Smooth muscle cell of the brain vasculature (primary cell): Measurements from ENCODE around the gene BTBD8.

Experiments
- DNase-seq: peaks from one replicate; pipeline ENCODE4 v3.0.0-alpha.2; 2012; ENCODE audit warnings: low read depth, low spot score

The BTBD8 gene

DNA sequence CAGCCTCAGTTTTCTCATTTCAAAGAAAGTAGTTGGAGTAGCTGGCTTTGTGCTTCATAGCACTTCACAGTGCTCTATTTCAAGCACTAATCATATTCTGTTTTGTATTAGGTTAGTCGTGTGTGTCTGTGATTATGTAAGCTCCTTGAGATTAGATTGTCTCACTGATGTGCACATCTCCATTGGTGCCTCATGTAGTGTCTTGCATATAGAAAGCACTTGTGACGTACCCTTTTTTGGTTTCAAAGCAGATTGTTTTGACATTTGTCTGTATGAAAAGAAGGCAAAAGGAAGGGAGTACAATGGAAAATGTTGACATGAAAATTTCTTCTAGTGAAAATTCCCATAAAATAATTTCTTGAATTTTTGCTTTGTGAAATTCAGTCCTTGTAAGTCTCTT, 13.9 kb downstream of the BTBD8 start:
- DNase-seq = no peak

DNA sequence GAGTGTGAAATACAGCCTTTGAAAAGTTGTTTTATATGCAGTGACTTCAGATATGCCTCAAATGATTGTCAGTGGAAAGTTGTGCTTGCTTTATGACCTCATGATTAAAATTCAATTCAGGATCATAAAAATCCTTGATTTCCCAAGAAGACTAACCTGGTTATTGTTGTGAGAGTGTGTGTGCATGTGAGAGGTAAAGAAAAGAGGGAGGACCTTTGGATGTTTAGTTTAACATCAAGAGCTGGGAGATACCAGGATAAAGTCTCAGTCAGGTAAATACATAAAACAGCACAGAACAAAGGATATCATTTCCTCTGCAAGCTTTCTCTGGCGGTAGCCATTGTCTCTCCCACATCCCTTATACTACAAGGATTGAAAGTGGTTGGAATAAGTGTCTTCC, 14.4 kb downstream of the BTBD8 start:
- no peak for DNase-seq

DNA sequence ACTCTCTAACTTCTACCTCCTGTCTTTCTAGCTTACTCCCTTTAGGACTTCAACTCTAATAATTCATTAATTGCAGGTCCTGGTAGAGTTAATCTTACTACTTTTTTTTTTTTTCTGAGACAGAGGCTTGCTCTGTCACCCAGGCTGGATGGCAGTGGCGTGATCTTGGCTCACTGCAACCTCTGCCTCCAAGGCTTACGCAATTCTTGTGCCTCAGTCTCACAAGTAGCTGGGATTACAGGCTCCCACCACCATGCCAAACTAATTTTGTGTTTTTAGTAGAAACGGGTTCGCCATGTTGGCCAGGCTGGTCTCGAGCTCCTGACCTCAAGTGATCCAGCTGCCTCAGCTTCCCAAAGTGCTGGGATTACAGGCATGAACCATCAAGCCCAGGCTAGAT, 15.7 kb downstream of the BTBD8 start:
- DNase-seq = no peak

DNA sequence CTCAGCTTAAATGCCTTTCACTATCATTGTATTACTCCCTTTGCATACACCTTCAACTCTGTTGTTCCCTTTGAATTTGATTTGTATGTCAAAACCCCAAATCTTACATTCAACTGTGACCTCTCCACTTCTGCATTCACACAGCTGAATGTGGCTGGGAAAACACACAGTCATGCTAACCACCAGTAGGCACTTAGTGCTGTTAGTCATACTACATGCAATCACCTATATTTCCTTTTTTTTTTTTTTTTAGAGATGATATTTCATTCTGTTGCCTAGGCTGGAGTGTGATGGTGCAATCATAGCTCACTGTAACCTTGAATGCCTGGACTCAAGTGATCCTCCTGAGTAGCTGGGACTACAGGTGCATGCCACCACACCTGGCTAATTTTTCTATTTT, 16.2 kb downstream of the BTBD8 start:
- no peak for DNase-seq

DNA sequence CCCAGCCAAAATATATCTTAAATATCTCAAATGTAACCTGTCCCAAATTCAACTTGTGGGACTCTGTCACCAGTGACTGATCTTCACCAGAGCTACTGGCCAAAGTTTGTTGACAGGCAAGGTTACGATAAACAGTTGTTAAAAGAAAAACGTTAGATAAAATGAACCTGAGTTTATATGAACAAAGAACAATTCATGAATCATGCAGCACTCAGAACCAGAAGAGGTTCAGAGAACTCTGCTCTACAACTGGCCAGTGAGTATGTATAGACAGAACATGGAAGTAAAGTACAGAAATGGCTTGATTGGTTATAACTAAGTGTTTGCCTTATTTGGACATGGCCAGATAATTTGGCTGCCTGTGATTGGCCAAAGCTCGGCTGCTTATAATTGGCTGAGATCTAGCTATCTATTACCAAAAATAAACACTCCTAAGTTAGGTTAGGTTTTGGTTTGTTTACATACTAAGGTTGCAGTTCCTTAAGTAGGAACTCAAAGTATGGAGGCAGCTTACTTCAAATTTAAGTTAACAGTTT, 25.5 kb downstream of the BTBD8 start:
- no peak for DNase-seq

DNA sequence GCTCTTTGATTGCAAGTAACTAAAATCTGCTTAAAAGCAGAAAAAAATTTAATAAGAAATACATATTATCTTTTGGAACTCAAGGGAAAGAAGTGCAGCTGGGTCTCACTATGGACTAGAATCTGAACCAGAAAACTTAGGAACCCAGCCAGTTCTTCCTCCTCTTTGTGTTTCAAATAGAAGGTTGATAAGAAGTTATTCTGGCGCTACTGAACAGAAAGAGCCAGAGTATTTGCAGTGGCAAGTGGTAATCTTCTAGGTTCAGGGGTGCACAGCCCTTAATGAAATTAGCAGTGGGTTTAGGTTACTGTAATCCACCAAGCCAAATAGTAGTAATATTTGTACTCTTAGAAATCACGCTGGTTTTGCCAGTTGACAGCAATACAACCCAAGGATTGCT, 28.5 kb downstream of the BTBD8 start:
- no peak for DNase-seq

DNA sequence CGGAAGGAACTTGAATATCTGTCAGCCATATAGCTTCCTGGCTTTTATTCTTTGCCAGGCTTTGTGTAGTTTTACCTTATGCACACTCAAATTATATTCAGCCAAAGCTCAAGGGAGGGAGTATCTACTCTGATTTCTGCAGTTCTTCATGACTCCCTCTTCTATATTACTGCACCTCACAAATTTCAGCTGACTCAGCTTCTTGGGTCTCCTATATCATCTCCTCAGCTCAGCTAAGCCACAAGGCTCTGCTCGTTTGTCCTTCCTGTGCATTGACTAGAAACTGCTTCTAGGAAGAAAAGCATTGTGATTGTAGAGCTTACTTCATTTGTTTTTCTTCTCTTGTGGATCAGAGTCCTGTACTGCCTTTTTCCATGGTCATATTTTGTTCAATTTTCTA, 37.4 kb downstream of the BTBD8 start:
- DNase-seq = no peak

DNA sequence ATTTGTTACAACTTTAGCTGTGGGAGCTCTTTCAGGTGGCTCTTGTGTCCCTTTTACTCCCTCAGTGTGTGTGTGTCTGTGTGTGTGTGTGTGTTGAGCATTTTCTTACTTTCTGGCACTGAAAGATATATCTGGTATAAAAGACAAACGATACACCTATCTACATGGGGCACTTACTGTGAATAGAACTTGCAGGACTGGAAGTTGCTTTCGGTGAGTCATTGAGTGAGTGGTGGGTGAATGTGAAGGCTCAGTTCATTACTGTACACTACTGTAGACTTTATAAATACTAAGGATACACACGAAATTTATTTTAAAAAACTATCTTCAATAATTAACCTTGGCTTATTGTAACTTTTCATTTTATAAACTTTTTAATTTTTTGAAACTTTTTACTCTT, 38.7 kb downstream of the BTBD8 start:
- no peak for DNase-seq

DNA sequence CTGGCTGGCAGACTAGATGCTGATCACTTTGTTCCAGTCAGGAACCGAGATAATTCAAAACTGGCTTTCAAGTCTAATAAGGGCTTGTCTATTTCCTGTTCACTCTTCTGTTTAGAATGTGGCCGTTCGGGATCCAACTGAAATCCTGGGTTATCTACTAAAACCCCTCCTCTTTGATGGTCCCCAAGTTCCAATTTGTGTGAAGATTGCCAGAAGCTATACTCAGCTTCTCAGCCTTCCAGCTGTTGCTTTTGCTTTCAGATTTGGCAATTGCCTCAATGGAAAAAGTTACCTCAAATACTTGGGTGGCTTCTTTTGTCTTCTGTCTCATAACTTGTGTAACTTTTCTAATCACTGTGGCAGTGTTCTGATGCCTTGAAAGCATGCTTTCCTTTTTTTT, 43.7 kb downstream of the BTBD8 start:
- DNase-seq = no peak

DNA sequence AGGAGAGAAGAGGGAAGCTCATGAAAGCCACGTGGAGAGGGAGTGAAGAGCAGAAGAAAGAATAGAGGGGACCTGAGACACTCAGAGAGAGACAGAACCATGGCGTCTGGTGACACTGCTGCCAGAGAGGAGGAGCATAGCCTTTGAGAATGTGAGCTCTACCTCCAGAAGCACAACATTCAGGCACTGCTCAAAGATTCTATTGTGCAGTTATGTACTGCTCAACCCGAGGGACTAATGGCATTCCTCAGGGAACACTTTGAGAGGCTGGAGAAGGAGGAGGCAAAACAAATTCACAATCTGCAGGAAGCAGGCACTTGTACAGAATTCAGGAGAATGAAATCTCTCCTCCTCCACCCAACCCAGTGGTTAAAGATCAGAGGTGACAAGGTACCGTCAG, 45.1 kb downstream of the BTBD8 start:
- DNase-seq = no peak

DNA sequence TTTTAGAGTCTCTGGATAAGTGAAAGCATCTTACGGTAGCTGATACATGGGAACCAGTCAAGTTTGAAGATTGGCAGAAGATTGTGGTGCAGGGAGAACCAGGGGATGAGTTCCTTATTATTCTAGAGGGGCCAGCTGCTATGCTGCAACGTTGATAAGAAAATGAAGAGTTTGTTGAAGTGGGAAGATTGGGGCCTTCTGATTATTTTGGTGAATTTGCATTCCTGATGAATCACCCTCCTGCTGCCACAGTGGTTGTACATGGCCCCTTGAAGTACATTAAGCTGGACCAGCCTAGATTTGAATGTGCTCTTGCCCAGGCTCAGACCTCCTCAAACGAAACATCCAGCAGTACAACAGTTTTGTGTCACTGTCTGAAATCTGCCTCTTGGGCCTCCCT, 45.9 kb downstream of the BTBD8 start:
- no peak for DNase-seq

DNA sequence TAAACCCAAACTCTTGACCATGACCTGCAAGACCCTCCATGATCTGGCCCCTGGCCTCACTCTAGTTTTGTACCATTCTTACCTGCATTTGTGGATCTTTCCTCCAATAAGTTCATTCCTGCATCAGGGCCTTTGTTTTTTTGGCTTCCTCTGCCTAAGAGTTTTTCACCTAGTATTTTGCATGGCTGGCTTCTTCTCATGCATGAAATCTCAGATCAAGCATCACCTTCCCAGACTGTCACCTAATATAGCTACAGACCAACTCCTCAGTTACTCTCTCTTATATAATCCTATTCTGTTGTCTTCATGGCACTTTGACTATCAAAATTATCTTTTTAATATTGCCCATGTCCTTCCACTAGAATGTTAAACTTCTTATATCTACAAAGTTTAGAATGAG, 54.2 kb downstream of the BTBD8 start:
- no peak for DNase-seq

DNA sequence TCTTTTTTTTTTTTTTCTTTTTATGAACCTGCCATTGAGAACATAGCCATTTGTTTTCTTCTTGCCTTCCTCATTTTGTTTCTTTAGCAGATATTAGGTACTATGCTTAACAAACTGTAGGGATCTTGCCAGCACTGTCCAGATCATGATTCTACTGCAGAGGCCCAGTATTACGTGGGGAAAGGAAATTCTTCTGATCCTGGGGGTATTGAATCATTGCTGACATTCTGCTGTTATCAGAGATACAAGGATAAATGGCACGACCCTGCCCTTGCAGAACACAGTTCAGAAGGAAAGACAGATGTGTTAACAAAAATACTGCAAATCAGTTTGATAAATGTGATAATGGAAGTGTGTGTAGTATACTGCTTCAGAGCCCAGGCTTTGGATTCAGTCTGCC, 56.2 kb downstream of the BTBD8 start:
- DNase-seq = no peak

DNA sequence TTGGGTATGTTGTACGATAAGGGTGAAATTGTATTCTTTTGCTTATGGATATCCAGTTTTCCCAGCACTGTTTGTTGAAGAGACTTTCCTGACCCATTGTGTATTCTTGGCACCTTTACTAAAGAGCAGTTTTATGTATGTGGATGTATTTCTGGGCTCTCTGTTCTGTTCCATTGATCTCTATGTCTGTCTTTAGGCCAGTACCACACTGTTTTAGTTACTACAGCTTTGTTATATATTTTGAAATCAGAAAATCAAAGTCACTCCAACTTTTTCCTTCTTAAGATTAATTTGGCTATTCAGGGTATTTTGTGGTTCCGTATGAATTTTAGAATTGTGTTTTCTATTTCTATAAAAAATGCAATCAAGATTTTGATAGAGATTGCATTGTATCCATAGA, 74.8 kb downstream of the BTBD8 start:
- DNase-seq = no peak

DNA sequence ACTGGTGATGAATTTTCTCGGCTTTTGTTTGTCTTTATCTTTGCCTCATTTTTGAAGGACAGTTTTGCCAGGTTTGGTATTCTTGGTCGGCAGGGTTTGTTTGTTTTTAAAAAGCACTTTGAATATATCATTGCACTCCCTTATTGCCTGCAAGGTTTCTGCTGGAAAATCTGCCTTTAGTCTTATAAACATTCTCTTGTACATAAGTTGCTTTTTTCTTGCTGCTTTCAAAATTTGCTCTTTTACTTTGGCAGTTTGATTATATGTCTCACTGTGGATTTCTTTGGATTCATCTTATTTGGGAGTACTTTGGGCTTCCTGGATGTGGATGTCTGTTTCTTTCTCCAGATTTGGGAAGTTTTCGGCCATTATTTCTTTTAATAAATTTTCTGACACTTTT, 79.4 kb downstream of the BTBD8 start:
- DNase-seq = no peak

DNA sequence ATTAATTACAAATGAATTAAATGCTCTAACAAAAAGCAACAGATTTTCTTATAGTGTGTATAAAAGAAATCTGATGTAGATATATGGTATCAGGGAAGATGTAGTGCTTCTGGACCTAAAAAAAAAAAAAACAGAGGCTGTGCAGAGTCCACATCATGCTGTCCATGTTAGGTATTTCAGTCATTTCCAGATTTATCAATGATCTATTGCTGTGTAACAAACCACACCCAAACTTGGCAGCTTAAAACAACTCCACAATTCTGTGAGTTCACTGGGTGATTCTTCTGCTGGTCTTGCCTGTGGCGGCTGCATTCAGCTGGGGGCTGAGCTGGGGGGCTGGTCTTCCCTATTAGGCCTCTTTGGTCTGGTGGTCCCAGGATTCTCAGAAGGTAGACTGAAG, 85.2 kb downstream of the BTBD8 start:
- DNase-seq = no peak

DNA sequence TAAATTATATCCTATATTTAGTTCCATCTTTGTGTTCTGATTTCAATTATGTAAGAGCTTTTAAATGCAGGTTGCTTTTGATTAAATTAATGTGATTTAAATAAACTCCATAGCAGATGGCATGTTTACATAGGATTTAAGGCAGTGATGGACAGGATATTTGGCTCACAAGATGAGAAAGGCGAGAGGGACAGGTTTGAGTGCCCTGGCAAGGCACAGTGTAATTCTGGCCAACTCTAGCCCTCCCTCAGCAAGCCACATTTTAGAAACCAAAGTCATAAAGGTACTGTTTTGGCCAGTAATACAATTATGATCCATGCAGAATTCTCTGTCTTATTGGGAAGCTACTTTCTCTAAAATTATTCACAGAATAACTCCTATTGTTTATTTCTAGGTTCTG, 87.0 kb downstream of the BTBD8 start:
- DNase-seq = no peak

DNA sequence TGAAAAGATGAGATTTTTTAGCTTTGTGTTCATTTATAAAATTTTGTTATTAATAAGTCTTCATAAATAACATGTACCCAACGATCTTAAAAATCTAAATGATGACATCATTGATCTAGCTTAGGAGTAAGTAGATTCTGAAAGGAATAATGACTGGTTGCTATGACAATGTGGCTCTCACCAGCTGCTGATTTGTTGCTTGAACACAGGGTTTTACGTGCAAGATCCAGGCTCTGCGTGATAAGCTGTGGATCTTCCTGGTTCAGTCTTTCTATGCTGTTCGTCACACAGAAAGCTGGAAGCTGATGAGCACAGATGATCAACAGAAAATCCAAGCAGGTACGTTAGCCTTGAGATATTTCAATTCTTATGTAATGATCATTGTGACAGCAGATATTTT, 88.5 kb downstream of the BTBD8 start:
- DNase-seq = no peak

DNA sequence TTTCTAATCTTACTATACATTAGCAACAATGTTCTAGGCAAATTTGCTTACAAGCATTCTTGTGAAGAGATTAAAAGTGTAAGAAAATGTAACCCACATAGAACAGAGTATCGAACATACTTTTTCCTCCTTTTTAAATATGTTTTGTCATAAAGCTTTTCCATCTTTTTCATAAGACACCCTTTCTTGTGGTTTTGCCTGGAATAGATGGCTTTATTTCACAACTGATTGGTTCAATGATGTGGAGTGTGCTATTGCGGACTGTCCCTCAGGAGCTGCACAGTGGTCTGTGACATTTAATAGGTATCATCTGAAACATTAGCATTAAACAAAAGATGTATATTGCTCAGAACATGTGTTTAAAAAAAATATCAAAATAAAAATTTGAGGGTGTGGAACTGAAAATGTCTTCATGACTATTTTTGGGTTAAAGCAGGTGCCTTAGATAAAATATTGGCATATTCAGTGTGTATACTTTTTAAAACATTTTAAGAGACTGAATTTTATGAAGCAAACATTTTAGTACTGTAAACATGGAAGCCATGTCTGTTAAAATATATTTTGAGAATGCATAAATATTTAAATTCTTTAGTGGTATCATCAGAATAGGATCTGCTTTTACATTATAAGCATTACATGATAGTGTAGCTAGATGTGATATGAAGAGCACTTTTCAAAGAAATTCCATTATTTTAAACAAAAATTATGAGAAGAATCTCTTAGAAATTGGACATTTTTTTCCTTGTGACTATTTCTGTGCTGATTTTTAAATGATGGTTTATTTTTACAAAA, 89.3 kb downstream of the BTBD8 start:
- no peak for DNase-seq

DNA sequence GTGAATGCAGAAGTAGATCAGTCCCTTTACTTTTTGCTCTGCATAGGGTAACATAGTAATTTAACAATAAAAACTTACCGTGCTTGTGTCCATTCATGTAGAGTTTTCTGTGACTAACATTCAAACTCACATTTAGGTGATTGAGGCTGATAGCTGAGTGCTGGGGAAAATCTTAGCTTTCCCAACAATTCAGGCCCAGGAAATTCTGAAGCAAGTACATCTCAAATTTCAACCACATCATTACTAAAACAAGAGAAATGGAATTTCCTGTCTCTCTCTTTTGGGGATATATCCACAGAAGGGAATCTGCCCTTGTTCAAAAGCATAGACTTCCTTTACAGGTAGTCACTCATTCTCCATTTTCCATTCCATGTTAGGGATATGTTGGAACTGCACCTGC, 104.5 kb downstream of the BTBD8 start:
- DNase-seq = peak; percentile 37

DNA sequence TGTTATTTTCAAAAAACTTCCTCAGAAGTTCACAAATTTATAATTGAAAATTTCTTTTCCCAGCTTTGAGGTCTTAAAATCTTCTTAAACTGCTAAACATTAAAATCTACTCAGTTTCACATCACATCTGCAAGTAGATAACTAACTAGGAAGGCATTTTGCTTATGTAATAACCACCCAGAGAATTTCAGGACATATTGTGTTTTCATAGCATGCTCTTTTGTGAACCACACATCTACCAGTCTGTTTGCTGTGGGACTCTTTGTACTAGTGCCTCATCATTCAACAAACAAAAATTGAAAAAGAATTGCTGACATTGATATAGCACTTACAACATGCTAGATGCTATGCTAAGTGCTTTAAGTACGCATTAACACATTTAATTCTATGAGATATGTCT, 105.9 kb downstream of the BTBD8 start:
- no peak for DNase-seq

DNA sequence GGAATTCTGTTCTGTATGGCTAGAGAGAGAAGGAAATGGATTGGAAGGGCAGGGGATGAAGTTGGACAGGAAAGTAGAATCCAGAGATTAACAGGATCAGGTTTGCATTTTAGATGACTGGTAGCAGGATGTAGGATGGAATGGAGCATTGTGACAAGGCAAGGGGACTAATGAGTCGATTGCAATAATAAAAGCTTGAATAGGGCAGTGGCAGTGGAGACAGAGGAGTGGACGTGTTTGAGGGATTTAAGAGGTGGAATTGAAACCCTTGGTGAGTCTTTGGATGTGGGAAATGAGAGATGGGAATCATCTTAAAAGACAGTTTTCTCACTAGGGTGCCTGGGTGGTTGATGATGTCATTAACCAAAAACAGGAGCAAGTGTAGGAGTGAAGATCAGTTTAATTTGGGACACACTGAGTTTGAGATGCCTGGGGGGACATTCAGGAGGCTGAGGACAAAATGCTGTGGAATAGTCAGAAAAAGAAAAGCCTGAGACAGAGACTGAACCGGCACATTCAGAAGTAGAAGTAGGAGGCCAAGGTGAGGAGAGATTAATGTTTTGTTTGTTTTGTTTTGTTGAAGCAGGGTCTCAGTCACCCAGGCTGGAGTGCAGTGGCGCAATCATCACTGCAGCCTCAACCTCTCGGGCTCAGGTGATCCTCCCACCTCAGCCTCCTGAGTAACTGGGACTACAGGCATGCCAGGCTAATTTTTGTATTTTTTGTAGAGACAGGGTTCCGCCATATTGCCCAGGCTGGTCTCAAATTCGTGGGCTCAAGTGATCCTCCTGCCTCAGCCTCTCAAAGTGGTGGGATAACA, 108.5 kb downstream of the BTBD8 start:
- DNase-seq = no peak

DNA sequence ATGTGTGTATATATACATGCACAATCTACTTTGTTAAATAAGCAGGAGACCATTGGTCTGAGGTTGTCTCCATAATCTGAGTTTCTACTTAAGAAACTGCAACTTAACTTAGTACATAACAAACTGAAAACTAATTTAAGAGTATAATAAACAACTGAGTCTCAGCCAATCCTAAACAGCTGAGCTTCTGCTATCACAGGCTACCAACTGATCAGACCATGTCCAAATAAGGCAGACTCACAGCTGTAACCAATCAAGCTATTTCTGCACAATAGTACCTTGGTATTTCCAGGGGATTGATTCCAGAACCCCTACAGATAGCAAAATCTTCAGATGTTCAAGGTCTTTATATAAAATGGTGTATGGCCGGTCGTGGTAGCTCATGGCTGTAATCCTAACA, 111.6 kb downstream of the BTBD8 start:
- no peak for DNase-seq
